GM19035 (cell line): ENCODE measurements around the gene GORAB.

Experiments used
- ATAC-seq: cut with Tn5 transposase; IDR thresholded peaks from one replicate; pipeline ENCODE4 v1.9.1; 2021; ENCODE audit not compliant: unreplicated experiment

The GORAB gene, protein sequence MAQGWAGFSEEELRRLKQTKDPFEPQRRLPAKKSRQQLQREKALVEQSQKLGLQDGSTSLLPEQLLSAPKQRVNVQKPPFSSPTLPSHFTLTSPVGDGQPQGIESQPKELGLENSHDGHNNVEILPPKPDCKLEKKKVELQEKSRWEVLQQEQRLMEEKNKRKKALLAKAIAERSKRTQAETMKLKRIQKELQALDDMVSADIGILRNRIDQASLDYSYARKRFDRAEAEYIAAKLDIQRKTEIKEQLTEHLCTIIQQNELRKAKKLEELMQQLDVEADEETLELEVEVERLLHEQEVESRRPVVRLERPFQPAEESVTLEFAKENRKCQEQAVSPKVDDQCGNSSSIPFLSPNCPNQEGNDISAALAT

DNA sequence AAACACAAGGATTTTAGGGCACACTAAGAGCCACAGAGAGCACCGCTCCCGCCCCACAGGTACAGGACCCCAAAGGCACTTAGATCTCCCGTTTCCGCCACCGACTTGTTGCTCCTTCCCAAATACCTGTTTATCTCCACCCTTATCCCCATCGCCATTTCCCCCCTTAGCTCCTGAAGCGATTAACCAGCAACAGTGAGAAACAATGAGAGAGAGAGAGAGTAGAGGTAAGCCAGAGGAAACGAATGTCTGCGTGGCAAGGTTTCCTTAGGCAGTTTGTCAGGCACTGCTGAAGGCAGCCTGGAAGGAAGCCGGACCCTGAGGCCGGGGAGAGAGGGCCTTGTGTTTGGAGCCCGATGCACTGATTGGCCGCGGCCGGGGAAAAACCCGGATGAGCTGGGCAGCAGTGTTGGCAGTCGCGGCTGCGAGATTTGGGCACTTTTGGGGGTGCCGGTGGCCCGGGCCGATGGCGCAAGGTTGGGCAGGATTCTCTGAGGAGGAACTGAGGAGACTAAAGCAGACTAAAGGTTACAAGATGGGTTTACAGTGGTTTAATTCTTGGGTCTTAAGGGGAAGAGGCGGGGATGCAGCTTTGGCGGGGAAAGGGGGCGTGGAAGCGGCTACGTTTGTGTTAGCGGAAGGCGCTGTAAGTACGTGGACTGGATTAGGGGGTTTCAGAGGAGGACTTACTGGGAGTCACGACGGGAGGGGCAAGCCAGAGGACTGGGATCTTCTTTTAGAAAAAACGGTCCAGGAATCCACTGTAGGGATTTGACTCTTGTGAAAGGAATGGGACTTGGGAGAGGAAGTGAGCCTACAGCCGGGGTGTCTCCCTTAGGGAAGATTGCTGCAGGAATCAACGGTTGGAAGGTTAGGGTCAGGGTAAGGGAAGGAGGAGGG is at the start of gene GORAB:
TSS of gene GORAB (plus strand) at position 409 of the 900 bp plus-strand sequence. CDS start at position 467, 58 bp downstream.
- peak; percentile 99 for ATAC-seq

DNA sequence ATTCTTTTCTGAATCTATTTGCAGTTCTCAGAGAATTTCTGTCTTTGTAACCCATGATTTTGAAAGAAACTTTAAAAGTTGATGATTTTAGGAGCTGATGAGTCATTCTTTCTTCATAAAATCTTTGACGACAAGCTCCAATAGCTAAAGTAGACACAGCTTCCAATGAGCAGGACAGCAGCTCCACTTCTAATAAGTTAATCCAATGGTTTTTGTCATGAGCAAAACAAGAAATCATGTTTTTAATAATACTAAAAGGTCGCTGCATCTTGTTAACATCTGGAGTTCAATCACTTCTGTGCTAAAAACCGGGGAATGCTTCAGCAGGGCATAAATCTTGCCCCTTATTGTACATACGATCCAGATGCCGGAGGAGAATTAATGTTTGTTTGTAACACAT is 48.9 kb upstream of the GORAB start:
- ATAC-seq = no peak

DNA sequence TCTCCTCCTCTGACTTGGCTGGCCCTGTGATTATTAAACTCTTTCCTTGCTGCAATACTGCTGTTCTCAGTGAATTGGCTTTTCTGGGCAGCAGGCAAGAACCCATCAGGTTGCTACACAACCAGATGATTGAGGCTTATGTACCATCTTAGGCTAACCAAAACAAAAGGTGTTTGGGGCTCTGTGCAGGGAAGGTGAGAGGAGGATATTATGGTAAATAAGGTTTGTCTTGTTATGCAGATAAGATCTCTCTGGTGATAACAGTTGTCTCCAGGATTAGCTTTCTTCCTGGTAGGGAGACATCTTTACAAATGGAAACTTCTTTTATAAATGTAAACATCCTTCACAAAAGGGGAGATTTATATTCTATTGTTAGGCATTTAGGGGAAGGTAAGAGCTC is 44.5 kb upstream of the GORAB start:
- no peak for ATAC-seq

DNA sequence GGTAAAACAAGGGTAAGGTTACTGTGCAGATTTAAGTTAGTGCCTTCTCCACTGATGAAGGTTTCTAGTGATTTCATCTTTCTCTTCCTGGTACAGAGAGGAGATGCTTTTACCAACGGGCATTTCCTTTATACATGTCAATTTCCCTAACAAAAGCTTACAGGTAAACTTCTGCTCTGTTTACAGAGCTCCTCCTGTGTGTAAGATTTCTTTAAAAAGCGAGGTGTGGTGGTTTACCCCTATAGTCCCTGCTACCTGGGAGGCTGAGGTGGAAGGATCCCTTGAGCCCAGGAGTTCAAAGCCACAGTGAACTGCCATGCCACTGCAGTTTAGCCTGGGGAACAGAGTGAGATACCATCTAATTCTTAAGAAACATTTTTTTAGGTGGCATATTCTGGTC is 40.7 kb upstream of the GORAB start:
- no peak for ATAC-seq

DNA sequence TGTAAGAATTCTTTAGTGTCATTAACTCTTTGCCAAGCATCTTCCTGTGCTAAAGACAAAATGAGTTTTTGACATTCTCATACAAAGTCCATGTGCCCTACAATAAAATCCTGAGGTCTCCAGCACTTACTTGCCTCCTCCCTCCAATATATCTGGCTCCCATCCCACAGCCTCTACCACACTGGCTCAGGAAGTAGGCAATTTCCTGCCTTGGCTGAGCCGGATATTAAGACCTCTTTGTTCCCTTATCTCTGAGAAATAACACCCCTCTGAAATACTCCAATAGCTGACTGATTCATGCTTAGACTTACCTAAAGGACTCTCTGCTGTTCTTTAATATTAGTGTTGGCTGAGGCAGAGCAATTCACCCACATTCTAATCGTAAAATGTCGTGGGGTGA is 37.6 kb upstream of the GORAB start:
- ATAC-seq = no peak

DNA sequence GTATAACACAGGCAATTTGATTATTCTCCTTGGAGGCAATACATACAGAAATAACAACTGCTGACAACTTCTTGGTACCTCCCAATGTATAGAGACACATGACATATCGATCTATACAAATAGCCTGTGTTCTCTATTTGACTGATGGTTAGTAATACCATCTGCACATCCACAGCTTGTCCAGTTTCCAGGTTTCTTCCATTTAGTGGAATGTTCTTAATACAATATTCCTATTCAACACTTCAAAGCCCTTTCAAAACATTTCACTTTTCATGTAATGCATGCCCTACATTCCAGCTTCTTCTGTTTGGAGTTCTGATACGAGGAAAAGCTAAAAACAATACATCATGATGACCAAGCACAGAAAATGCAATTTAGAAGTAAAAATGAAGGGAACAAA is 37.0 kb upstream of the GORAB start:
- ATAC-seq = no peak

DNA sequence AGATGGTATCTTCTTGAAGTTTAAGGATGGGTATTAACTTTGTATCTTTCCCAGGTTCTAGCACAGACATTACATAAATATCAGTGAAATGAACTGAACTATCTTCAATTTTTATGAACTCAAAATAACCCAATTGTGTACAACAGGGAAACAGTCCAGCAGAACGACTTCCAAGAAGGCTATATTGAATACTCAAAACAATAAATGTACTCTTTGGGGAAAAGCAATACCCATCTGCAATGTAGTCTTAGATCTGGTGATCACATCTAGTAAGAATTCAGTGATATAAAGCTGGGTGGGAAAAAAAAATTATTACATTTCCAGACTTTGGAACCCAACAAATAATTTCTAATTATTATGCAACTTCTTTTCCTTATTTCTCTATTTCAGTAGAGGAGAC is 33.1 kb upstream of the GORAB start:
- no peak for ATAC-seq

DNA sequence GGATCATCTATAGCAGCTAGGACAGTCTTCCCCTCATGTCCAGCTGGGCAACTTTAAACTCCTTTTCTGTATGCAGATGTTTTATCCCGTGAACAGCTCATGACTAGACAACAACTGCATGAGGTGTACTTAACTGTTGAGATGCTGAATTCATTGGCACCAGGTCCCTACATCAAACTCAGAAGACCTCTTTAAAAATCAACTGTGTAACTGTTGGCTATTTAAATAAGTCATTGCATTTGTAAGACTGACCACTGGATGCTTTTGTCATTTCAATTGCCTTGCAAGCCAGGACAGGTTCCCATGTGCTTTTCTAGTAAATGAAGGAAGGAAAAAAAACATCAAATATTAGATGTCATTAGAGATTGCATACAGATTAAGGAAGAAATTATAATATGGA is 28.3 kb upstream of the GORAB start:
- ATAC-seq = no peak

DNA sequence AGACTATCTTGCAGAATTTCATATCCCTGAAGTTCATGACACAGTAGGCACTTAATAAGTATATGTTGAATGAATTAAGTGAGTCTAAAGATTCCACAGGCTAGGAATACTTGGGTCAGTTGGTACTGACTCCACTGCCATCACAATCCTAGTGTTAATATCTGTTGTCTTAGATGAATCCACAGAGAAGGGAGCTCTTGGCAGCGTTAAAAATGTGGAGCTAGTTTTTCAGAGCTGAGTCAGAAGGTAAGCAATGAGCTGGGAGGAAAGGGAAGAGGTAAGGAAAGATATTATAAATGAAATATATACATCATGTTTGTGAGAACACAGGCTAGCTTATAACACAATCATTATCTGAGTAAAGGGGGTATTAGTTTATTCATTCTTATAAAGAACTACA is 21.8 kb upstream of the GORAB start:
- no peak for ATAC-seq

DNA sequence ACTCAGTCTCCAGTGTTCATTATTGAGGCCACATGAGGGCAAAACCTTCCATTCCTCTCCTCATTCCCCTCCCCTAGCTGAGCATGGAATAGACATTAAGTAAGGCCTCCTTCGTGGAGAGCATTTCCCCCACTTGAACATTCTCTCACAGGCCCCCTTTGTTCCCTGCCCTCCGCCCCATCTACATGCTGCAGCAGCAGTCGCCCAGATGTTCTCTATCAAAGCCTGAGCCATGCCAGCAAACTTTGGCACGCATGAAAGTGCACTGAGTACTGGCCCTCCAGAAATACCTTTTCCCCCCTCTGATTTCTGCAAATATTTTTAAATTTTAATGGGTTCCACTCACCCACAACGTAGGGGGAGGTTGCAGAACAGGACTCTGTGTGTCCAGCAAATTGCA is 20.9 kb upstream of the GORAB start:
- ATAC-seq = no peak

DNA sequence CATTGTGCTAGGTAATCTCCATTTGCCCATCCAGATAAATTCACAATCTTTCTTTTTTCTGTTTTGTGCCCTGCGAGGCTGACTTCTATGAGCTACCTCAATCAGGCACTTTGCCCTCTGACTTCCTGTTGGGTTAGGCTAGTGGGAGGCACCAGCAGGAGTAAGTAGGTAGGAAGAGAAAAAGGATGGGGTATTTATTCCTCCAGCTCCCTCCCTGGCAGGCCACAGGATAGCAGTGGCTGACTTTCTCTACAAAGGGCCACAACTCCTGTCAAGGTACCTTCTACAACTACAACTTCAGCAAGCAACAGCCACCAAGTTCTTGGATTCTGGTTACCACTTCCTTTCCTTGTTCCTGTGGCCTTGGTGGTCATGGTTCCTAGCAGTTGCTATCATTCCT is 18.8 kb upstream of the GORAB start:
- ATAC-seq = no peak

DNA sequence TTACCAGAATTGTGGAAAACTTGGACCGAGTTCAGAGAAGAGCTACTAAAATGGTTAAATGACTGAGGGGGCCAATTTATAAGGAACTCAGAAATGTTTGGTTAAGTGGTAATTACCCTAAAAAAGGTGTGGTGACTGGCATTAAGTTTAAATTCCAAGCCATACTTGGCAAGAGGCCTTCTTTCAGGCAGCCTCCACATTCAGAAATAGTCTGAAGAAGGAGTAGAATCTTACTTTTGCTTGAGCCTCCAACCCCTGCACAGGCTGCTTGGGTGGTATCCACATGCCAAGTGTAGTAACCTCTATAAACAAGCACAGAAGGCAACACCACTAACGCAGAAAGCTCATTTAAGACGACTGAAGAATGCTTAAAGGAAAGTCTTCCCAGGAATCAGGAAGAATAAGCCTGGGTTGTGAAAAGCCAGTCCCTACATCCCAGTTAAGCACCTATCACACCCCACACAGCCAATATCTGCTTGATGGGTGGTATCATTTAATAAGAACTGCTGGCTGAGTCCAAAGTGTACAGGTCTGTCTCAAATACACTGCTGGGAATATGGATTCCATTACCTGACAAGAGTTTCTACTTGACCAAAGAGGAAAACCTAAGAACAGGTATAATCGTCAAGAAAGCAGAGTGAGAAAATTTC is 13.7 kb upstream of the GORAB start:
- no peak for ATAC-seq

DNA sequence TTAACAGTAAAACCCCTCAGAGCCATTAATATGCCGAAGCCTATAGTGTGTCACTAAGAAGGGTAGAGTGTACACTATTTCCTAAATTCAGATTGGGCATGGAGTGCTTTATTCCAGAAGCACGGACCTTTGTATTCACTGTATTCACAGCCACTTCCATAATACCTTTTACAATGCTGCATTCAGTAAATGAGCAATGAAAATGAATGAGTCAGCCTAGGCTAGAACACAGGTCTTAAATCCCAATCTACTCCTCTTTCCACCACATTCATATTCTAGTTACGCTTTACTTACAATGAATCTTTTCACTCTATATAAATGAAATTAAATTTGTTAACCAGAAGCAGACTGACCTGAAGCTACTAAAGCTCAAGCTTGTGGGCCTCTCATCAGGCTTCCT is 13.0 kb upstream of the GORAB start:
- ATAC-seq = no peak

DNA sequence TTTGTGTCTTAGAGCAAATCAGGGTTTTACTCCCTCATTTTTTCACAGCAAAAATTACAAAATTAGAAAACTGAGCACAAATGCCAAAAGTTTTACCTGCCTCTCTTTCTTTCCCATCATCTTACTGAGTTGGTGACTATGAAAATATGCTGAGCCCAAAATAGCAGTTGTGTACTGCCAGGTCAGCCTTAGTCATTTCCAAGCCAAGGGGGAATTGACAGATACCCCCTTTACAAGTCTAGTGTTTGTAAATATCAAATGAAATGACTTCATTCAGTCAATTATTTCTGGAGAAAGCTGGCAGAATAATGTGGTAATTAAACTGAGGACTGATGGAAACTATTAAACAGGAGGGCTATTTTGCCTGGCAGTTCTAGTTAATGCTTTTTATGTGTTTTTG is 11.4 kb upstream of the GORAB start:
- ATAC-seq = no peak

DNA sequence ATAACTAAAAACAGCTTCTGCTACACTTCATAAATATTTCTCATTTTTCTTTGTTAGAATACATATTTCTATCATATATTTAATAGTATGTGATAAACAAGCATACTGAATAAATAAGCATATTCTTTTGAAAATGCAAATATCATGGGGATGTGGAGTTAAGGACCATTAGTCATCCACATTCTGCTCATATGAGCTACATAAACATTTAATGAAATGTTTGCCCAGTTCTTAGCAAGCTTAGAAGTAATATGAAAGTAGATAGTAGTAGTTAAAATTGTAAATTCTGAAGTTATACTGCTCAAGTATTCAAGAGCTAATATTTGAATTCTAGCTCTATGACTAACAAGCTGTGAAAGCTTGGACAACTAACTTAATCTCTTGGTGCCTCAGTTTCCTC is 10.1 kb upstream of the GORAB start:
- no peak for ATAC-seq

DNA sequence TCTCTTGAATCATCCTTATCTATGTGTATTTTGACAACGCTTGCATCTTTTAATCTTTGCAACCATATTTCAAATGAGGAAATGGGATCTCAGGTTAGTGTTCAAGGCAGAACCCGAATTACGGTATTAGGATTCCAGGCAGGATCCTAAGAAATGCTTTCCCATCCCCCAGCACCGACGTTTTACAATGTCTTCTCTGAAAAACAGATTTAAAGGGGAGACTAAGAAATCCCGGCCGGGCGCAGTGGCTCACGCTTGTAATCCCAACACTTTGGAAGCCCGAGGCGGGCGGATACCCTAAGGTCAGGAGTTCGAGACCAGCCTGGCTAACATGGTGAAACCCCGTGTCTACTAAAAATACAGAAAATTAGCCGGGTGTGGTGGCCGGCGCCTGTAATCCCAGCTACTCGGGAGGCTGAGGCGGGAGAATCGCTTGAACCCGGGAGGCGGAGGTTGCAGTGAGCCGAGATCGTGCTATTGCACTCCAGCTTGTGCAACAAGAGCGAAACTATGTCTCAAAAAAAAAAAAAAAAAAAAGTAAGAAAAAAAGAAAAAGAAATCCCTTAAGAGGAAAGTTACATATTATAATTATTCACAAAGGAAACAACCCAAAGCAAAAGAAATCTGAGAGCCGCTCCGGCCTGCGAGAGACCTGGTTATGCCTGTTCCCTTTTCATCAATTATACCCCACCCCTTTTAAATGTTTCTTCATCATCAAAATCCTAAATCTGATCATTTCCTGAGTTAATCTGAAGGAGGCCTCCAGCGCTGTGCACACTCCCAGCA is 801 bp upstream of the GORAB start:
- ATAC-seq = peak; percentile 1

DNA sequence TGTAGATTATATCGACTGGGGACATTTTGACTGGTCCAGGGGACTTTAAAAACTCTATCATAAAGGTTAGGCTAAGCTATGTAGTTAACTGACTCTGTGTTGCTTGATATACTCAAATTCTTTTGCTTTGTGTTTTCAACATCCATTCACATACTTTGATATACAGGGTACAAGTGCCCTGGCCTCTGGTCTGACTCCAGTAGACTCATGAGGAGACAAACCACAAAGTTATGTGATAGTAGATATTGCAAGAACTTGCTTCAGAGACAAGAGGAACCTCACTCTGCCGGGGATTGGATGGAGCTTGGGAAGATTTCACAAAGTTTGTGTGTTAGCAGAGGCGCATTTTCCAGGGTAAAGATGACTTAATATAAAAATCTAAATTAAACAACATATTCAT is 1.3 kb downstream of the GORAB start:
- no peak for ATAC-seq

DNA sequence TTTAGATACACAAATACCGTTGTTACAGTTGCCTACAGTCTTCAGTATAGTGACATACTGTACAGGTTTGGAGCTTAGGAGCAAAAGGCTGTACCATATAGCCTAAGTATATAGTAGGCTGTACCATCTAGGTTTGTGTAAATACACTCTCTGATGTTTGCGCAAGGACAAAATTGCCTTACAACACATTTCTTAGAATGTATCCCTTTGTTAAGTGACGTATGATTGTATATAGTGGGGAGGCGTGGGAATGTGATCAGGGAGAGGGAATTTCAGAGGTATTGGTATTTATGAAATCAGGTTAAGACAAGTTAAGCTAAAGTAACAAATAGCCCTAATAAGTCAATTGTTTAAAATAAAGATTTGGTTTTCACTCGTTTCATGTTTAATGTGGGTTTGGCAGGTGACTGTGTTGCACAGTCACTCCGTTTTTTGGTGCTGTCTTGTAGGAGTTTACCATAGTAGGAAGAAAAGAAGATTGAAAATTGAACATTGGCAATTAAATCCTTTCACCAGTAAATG is 2.7 kb downstream of the GORAB start:
- no peak for ATAC-seq

DNA sequence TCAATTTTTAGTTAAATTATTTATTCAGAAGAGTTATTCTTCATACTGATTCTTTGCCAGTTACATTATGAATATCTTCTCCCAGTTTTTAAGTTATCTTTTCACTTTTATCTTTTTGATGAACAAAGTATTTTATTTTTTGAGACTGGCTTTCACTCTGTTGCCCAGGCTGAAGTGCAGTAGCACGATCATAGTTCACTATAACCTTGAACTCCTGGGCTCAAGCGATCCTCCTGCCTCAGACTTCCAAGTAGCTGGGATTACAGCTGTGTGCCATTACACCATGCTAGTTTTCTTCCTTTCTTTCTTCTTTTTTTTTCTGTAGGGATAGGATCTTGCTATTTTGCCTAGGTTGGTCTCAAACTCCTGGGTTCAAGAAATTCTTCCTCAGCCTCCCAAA is 3.5 kb downstream of the GORAB start:
- no peak for ATAC-seq

DNA sequence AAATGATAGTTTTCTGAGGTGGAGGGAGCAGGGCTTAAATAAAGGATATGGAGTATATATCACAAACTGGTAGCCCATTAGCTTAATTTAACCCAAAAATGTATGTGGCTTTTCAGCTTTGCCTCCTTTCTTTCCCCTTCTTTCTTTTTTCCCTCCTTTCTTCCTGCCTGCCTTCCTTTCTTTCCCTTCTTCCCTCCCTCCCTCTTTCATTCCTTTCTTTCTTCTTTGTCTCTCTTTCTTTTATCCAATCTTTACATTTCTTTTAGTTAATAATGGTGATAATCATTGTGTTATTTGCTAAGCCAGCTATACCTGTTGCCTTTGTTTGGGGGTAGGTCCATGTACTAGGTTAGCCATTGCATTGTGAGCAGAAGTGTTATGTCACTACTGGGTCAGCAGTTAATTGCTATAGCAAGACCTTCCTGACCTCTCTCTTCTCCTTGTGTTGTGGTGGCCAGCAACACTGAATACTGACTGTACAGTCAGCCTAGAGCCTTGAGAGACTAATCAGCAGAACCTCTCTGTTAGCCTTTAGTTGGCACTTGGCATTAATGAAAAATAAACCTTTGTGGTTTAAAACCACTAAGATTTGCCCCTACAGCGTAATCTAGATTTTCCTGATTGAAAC is 5.1 kb downstream of the GORAB start:
- ATAC-seq = no peak
